ENCODE data around the gene LTB.

- no peak for TF ChIP-seq SUZ12 (IDR thresholded peaks at IDR 0.05; ENCODE audit: extremely low read depth, insufficient read depth, insufficient read length)
- no peak for TF ChIP-seq ZNF274 (IDR thresholded peaks at IDR 0.05; ENCODE audit: low read depth, low read length)
These were observed 51.6 kb downstream of the LTB start for GRCh38 chr6:31530659-31531058.
